HL-60 (cell line): ENCODE measurements around the gene TBC1D22A.
A peak's percentile ranks its signal among the peaks of the same experiment; 100 is the strongest.

ENCODE experiments used
- DNase-seq, 2 experiments: peaks; one replicate each; pipeline ENCODE4 v3.0.0-alpha.2; 2010 to 2020; ENCODE audit warnings: low read depth in 1 of 2, low spot score in 1 of 2
- H3K27ac ChIP-seq: fragments of 250-450 bp; sonication (Bioruptor Pico); replicated peaks from 2 replicates; pipeline ENCODE4 v1.5.1; 2020; ENCODE audit warnings: mild to moderate bottlenecking, moderate library complexity
- H3K27me3 ChIP-seq: fragments of 250-450 bp; sonication (Bioruptor Pico); 2 replicates; pipeline ENCODE4 v1.5.1; 2021; ENCODE audit warnings: mild to moderate bottlenecking, moderate library complexity; ENCODE audit not compliant: insufficient read depth, poor library complexity, severe bottlenecking
- H3K4me3 ChIP-seq: replicated peaks from 2 replicates; pipeline ENCODE4 v1.5.1; 2011; ENCODE audit warnings: mild to moderate bottlenecking, control low read depth, low read length; ENCODE audit not compliant: insufficient read depth
- GABPA ChIP-seq: IDR thresholded peaks from 2 replicates; pipeline ENCODE4 v1.6.1; 2012; ENCODE audit warnings: low read depth
- POLR2AphosphoS5 ChIP-seq: IDR thresholded peaks from 2 replicates; pipeline ENCODE4 v1.6.1; 2012; ENCODE audit warnings: low read depth
- SPI1 ChIP-seq: IDR thresholded peaks from 2 replicates; pipeline ENCODE4 v1.6.1; 2012; ENCODE audit warnings: low read depth, mild to moderate bottlenecking, borderline replicate concordance
- TF ChIP-seq, protein P1 (sequence below): IDR thresholded peaks from one replicate; pipeline ENCODE4 v1.5.1; 2011; ENCODE audit warnings: low read length, control low read depth, inconsistent platforms; ENCODE audit not compliant: insufficient read depth
- TF ChIP-seq, protein P2 (sequence below): IDR thresholded peaks from 2 replicates; pipeline ENCODE4 v1.6.1; 2012; ENCODE audit warnings: low read depth; ENCODE audit not compliant: insufficient replicate concordance

TBC1D22A gene

DNA sequence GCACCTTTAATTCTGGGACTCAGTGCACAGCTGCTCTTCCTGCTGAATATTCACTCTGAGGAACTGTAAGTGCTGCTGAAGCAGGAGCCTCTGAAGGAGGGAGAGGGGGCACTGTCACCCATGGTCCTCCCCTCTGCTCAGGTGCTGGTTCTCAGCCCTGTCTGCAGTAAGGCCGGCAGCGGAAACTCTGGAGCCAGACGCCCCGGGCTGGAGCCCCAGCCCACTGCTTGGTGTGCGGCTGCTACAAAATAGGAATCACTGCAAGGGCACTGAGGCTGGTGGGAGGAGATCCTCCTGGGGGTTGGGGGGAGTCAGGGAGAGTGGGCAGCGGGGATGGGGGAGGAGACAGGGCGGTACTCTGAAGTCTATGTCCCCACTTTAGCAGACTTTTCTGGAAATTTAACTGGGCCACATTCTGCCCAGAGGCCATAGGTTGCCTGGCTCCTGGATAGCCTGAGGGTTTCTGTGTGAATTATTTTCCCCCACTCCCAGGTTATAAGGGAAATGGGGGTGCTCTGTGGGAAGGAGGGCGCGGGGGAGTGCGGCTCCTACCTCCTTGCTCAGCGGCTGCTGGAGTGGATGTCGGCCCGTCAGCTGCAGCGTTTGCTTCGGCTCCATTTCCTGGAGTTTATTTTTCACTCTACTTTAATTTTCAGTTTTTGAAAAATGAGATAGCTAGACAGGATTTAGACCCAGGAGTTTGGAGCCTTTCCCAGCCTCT lies 33.6 kb downstream of the TBC1D22A start:
- DNase-seq = no peak
- TF ChIP-seq POLR2AphosphoS5 (no peak), SPI1 (no peak), GABPA (no peak)
- TF ChIP-seq, protein P1, sequence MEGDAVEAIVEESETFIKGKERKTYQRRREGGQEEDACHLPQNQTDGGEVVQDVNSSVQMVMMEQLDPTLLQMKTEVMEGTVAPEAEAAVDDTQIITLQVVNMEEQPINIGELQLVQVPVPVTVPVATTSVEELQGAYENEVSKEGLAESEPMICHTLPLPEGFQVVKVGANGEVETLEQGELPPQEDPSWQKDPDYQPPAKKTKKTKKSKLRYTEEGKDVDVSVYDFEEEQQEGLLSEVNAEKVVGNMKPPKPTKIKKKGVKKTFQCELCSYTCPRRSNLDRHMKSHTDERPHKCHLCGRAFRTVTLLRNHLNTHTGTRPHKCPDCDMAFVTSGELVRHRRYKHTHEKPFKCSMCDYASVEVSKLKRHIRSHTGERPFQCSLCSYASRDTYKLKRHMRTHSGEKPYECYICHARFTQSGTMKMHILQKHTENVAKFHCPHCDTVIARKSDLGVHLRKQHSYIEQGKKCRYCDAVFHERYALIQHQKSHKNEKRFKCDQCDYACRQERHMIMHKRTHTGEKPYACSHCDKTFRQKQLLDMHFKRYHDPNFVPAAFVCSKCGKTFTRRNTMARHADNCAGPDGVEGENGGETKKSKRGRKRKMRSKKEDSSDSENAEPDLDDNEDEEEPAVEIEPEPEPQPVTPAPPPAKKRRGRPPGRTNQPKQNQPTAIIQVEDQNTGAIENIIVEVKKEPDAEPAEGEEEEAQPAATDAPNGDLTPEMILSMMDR = no peak
- TF ChIP-seq, protein P2, sequence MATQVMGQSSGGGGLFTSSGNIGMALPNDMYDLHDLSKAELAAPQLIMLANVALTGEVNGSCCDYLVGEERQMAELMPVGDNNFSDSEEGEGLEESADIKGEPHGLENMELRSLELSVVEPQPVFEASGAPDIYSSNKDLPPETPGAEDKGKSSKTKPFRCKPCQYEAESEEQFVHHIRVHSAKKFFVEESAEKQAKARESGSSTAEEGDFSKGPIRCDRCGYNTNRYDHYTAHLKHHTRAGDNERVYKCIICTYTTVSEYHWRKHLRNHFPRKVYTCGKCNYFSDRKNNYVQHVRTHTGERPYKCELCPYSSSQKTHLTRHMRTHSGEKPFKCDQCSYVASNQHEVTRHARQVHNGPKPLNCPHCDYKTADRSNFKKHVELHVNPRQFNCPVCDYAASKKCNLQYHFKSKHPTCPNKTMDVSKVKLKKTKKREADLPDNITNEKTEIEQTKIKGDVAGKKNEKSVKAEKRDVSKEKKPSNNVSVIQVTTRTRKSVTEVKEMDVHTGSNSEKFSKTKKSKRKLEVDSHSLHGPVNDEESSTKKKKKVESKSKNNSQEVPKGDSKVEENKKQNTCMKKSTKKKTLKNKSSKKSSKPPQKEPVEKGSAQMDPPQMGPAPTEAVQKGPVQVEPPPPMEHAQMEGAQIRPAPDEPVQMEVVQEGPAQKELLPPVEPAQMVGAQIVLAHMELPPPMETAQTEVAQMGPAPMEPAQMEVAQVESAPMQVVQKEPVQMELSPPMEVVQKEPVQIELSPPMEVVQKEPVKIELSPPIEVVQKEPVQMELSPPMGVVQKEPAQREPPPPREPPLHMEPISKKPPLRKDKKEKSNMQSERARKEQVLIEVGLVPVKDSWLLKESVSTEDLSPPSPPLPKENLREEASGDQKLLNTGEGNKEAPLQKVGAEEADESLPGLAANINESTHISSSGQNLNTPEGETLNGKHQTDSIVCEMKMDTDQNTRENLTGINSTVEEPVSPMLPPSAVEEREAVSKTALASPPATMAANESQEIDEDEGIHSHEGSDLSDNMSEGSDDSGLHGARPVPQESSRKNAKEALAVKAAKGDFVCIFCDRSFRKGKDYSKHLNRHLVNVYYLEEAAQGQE = no peak
- no peak overlapping the region for H3K4me3 ChIP-seq
- H3K27ac ChIP-seq = no peak overlapping the region
- H3K27me3 ChIP-seq = no peaks in the 10 kb centered on the region

DNA sequence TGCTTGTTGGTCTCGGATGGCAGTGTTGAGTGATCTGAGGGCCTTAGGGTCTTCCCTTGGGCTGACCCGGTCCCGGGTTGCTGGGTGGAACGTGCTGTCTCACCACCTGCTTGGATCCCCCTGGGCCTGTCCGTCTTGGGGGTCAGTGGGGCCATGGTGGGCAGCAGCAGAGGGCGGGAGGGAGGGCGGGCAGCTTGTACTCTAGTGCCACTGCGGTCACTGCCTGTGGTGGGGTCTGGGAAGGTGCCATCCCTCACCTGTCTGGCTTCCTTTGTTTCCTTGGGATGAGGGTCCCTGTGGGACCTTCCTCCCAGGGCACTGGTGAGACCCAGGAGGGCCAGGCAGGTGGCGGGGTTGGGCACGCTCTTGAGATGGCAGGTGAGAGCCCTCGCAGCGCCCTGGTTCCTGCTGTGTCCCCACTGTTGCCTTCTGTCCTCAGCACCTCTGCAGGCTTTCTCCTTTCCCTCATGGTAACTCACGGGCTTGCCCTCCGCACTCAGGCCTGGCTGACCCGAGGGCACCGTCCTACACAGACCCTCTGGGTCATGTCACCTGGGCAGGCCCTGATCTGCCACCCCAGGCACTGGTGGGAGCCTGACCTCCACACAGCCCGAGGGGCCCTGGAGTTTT lies 34.2 kb downstream of the TBC1D22A start:
- H3K27me3 ChIP-seq = no peaks in the 10 kb centered on the region
- no peak overlapping the region for H3K4me3 ChIP-seq
- TF ChIP-seq, protein P1 = no peak
- TF ChIP-seq, protein P2 = no peak
- TF ChIP-seq GABPA = no peak
- no peak for TF ChIP-seq POLR2AphosphoS5
- no peak for TF ChIP-seq SPI1
- DNase-seq = no peak
- H3K27ac ChIP-seq = no peak overlapping the region

DNA sequence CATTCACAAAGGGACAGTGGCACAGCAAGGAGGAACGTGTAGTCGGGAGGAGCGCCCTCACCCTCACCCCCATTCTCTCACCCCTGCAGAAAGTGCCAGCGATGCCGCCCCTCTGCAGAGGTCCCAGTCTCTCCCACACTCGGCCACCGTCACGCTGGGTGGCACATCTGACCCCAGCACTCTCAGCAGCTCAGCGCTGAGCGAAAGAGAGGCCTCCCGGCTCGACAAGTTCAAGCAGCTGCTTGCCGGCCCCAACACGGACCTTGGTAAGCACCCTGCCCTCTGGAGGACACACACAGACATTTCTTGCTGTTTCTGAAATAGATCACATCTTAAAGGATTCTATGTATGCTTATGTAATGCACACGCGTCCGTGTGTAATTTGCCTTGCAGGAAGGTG lies 34.9 kb downstream of the TBC1D22A start:
- peak in 1 of 2 experiments; percentile 18 for DNase-seq
- H3K27ac ChIP-seq = no peak overlapping the region
- no peaks in the 10 kb centered on the region for H3K27me3 ChIP-seq
- no peak overlapping the region for H3K4me3 ChIP-seq
- TF ChIP-seq SPI1 (no peak), POLR2AphosphoS5 (no peak), GABPA (no peak)
- TF ChIP-seq, protein P1 = peak; percentile 3
- TF ChIP-seq, protein P2 = no peak
